ENCODE results near the gene SLC9A3.

Gene SLC9A3

DNA sequence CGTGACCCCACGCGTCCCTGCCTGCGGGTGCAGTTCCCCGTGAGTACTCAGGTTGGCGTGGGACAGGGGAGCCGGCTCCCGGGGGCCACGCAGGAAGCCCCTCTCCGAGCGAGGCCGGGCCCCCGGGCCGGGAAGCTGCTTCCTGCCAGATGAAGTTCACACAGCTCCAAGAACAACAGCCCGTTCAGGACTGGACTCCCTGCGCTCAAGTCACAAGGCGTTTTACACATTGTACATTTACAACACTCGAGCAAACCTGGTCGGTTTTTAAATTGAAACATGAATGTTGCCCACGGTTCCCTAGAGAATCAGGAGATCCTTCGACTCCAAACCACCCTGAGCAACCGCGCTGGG, 22.4 kb downstream of the SLC9A3 start:
- DNase-seq (ENCODE audit: low read depth), result no peak
- in situ Hi-C loops (cut with HindIII; ENCODE audit: low sequenced_read_pairs), result loop anchor here (25.0 kb wide), 1 partner anchor 110 kb away; the partner anchor contains the start of gene CEP72
- TF ChIP-seq, protein P1, sequence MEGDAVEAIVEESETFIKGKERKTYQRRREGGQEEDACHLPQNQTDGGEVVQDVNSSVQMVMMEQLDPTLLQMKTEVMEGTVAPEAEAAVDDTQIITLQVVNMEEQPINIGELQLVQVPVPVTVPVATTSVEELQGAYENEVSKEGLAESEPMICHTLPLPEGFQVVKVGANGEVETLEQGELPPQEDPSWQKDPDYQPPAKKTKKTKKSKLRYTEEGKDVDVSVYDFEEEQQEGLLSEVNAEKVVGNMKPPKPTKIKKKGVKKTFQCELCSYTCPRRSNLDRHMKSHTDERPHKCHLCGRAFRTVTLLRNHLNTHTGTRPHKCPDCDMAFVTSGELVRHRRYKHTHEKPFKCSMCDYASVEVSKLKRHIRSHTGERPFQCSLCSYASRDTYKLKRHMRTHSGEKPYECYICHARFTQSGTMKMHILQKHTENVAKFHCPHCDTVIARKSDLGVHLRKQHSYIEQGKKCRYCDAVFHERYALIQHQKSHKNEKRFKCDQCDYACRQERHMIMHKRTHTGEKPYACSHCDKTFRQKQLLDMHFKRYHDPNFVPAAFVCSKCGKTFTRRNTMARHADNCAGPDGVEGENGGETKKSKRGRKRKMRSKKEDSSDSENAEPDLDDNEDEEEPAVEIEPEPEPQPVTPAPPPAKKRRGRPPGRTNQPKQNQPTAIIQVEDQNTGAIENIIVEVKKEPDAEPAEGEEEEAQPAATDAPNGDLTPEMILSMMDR (IDR thresholded peaks at IDR 0.05; ENCODE audit: low read depth, low read length, missing control alignments), result no peak
- no peak overlapping the region for H3K4me3 ChIP-seq (ENCODE audit: low read depth, low read length)

DNA sequence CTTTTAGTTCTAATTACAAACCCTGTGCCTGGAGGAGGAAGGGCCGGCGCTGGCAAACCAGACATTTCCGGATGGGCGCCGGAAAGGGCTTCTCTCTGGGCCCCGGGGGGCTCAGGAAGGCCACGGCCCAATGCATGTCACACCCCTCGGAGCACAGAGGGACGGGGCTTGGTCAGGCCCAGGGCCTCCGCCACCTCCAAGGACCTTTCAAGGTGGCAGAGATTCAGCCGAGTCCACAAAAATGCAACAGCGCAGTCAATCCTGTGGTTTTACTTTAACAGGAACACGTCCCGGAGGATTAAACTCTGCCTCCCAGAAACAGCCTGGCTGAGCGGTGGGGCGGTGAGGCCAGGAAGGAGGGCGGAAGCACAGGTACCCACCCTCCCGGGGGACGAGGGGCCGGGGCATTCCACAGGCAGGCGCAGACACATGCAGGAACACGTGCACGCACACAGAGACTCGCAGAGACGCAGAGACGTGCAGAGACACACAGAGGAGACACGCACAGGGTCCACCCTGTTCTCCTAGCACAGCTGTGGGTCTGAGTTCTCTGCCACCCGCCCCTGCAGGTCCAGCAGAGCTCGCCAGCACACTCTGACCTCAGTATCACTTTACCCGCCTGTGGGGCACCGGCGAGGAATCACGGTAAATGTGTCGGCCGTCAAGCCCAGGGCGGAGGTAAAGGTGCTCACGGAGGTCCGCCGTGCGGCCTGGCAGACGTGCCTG, 23.0 kb downstream of the SLC9A3 start:
- in situ Hi-C loops (cut with HindIII; ENCODE audit: low sequenced_read_pairs), result loop anchor here (25.0 kb wide), 1 partner anchor 111 kb away; the partner anchor contains the start of gene CEP72
- no peak for DNase-seq (ENCODE audit: low read depth)
- no peak overlapping the region for H3K4me3 ChIP-seq (ENCODE audit: low read depth, low read length)
- TF ChIP-seq, protein P1 (IDR thresholded peaks at IDR 0.05; ENCODE audit: low read depth, low read length, missing control alignments), result no peak

DNA sequence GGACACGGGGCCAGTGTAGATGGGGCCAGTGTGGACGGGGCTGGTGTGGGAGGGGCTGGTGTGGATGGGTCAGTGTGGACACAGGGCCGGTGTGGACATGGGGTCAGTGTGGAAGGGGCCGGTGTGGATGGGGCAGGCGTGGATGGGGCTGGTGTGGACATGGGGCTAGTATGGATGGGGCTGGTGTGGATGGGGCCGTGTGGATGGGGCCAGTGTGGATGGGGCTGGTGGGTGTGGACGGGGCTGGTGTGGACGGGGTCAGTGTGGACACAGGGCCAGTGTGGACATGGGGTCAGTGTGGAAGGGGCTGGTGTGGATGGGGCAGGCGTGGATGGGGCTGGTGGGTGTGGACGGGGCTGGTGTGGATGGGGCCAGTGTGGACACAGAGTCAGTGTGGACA, 23.8 kb downstream of the SLC9A3 start:
- no peak overlapping the region for H3K4me3 ChIP-seq (ENCODE audit: low read depth, low read length)
- in situ Hi-C loops (cut with HindIII; ENCODE audit: low sequenced_read_pairs), result loop anchor here (25.0 kb wide), 1 partner anchor 112 kb away; the partner anchor contains the start of gene CEP72
- DNase-seq (ENCODE audit: low read depth), result no peak
- TF ChIP-seq, protein P1 (IDR thresholded peaks at IDR 0.05; ENCODE audit: low read depth, low read length, missing control alignments), result no peak

DNA sequence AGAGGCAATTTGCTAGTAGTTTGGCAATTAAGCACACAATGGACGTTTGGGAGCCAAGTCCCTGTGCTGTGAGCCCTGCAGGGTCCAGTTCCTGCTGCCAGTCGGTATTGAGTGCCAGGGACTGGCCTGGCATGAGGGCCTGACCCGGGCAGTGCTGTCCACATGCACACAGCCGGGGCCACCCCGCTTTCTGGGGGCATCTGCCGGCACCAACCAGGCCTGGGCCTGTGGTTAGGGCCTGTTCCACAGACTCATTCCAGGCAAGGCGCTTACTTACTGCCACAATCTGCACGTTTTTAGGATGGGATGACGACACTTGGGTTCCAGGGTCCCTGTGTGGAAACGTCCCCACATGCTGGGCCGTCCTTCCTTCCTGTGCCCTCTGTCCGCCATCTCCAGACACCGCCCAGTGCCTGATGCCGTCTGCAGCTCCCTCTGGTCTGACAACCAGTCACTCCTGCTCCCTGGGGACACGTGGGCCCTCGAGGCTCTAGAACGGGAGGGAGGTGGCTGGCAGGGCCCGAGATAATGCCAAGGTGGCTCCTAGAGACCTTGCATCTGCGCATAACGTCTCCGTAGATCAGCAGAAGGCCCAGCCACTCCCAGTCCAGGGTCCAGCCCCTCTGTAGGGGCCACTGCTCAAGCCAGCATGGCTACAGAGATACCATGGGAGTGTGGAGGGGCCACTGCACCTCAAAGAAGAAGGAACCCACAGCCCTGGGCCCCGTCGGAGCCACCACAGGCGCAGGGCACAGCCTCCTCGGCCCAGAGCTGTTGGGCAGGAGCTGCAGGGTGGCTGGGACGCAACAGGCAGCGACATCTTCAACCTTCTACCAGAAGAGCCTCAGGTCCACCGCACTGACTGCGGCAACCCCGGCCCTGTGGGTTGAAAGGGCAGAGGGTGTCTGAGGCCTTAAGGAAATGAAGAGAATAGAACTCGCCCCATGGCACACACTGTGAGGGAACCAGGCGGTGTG, 24.7 kb downstream of the SLC9A3 start:
- TF ChIP-seq, protein P1 (IDR thresholded peaks at IDR 0.05; ENCODE audit: low read depth, low read length, missing control alignments), result no peak
- no peak for DNase-seq (ENCODE audit: low read depth)
- no peak overlapping the region for H3K4me3 ChIP-seq (ENCODE audit: low read depth, low read length)
- in situ Hi-C loops (cut with HindIII; ENCODE audit: low sequenced_read_pairs), result loop anchor here (25.0 kb wide), 1 partner anchor 113 kb away; the partner anchor contains the start of gene CEP72

DNA sequence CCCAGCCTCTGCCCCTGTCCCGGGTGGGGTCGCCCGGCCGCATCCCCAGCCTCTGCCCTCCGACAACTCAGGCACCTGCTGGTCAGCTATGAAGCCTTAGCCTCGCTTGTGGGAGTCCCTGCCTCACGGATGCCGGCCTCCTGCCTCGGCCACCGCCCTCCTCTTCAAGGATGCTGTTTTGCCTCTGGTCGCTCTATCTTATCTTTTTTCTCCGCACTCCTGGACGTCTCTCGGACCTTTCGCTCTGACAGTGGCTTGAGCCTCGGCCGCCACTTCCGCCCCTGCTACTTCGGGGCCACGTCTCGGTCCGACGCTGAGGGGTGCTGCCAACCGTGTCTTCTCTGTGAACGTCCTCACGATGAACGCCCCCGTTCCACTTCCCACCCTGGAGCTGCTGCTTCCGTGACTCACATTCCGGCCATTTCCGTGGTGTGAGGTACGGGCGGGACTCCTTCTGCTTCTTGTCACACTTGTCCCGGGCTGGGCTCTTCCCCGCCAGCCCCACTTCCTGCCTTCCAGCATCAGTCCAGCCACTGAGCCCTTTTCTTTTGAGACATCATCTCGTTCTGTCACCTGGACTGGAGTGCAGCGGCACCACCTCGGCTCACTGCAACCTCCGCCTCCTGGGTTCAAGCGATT, 26.3 kb downstream of the SLC9A3 start:
- in situ Hi-C loops (cut with HindIII; ENCODE audit: low sequenced_read_pairs), result no loop called here
- no peak overlapping the region for H3K4me3 ChIP-seq (ENCODE audit: low read depth, low read length)
- no peak for DNase-seq (ENCODE audit: low read depth)
- TF ChIP-seq, protein P1 (IDR thresholded peaks at IDR 0.05; ENCODE audit: low read depth, low read length, missing control alignments), result no peak

- TF ChIP-seq, protein P1 (IDR thresholded peaks at IDR 0.05; ENCODE audit: low read depth, low read length, missing control alignments), result no peak
- no peak overlapping the region for H3K4me3 ChIP-seq (ENCODE audit: low read depth, low read length)
- in situ Hi-C loops (cut with HindIII; ENCODE audit: low sequenced_read_pairs), result no loop called here
- DNase-seq (ENCODE audit: low read depth), result no peak
Measured at GRCh38 chr5:497090-497700, 27.1 kb downstream of the SLC9A3 start.

Data from astrocyte of the cerebellum (primary cell).